ENCODE data around the gene BTBD9. TPM values are rescaled to one million over a fixed set of nuclear protein-coding genes. Genes with fewer than 3 reads are reported as not detected.

Gene BTBD9
- total RNA-seq, 1 donor from 2014 or later = 24.1 TPM

GRCh38 chr6:38443352-38444144 lies 196.2 kb downstream of the BTBD9 start:
- Histone ChIP-seq H3K4me1 (no peaks in the 10 kb centered on the region), H3K36me3 (no peaks in the 10 kb centered on the region), H3K27ac (no peak overlapping the region), H3K9me3 (no peaks in the 10 kb centered on the region), H3K27me3 (no peaks in the 10 kb centered on the region), H3K4me3 (no peak overlapping the region)
- DNase-seq (ENCODE audit: extremely low spot score in 2 of 2) = no peak
- TF ChIP-seq POLR2AphosphoS5 (IDR thresholded peaks at IDR 0.05; ENCODE audit: insufficient read depth in 1 of 2, low read depth in 1 of 2) = no peak
- TF ChIP-seq POLR2A (IDR thresholded peaks at IDR 0.05) = no peak
- intact Hi-C loops (cut with DNase I) = no loop called here

DNA sequence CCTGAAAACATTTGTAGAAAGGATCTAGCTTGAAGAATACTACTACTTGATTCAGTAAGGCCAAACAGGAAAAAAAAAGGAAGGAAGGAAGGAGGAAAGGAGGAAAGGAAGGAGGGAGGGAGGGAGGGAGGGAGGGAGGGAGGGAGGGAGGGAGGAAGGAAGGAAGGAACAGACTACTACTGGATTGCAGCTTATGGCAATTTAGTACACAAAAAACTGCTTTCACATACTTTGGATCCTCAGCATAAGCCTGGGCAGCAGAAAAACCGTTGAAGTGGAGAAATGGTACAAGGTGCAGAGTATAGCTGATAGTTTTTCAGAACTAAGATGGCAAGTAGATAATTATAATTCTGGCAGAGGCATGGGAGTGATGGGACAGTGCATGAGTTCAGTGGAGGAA lies 201.6 kb downstream of the BTBD9 start:
- Histone ChIP-seq H3K4me3 (no peak overlapping the region), H3K4me1 (no peaks in the 10 kb centered on the region), H3K36me3 (no peaks in the 10 kb centered on the region), H3K27me3 (no peaks in the 10 kb centered on the region), H3K9me3 (no peaks in the 10 kb centered on the region), H3K27ac (no peak overlapping the region)
- no peak for DNase-seq (ENCODE audit: extremely low spot score in 2 of 2)
- intact Hi-C loops (cut with DNase I) = no loop called here
- TF ChIP-seq POLR2AphosphoS5 (IDR thresholded peaks at IDR 0.05; ENCODE audit: insufficient read depth in 1 of 2, low read depth in 1 of 2) (no peak), POLR2A (IDR thresholded peaks at IDR 0.05) (no peak)
- TF ChIP-seq, protein P1, sequence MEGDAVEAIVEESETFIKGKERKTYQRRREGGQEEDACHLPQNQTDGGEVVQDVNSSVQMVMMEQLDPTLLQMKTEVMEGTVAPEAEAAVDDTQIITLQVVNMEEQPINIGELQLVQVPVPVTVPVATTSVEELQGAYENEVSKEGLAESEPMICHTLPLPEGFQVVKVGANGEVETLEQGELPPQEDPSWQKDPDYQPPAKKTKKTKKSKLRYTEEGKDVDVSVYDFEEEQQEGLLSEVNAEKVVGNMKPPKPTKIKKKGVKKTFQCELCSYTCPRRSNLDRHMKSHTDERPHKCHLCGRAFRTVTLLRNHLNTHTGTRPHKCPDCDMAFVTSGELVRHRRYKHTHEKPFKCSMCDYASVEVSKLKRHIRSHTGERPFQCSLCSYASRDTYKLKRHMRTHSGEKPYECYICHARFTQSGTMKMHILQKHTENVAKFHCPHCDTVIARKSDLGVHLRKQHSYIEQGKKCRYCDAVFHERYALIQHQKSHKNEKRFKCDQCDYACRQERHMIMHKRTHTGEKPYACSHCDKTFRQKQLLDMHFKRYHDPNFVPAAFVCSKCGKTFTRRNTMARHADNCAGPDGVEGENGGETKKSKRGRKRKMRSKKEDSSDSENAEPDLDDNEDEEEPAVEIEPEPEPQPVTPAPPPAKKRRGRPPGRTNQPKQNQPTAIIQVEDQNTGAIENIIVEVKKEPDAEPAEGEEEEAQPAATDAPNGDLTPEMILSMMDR (IDR thresholded peaks at IDR 0.05) = no peak

DNA sequence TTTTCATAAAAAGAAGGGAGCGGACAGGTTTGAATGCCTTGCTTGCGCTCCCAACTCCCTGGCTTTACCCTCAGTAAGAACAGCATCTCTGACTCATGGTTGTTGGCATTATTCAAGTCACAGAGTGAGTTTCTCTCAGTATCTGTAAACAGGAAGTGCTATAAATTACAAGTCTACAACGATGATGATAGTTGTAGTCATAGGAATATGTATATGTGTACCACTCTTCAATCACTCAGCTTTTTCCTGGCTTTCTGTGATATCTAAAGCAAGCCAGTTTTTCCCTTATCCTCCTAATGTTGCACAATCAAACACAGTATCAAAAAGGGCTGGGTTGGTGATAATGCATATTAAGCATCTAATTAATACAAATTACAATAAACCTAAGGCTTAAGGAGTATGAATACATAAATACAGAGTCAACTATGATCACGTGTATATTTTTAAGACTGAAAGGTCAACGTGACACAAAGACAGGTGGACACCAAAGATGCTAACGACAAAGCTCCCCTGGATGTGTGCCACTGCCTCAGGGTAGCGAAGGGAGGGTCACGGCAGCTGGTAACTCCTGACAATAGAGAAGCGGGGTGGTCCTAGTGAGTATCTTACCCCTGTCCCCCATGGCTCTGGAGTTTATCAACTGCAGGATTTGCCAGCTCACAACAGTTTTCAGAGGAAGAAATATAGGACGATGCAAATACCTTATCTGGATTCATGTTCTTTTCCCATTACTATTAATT lies 202.8 kb downstream of the BTBD9 start:
- intact Hi-C loops (cut with DNase I) = no loop called here
- Histone ChIP-seq H3K9me3 (no peaks in the 10 kb centered on the region), H3K4me1 (no peaks in the 10 kb centered on the region), H3K27ac (no peak overlapping the region), H3K4me3 (no peak overlapping the region), H3K27me3 (no peaks in the 10 kb centered on the region), H3K36me3 (no peaks in the 10 kb centered on the region)
- DNase-seq (ENCODE audit: extremely low spot score in 2 of 2) = no peak
- TF ChIP-seq, protein P1 (IDR thresholded peaks at IDR 0.05) = no peak
- peak in 1 of 2 donors; percentile 17 for TF ChIP-seq POLR2AphosphoS5 (IDR thresholded peaks at IDR 0.05; ENCODE audit: insufficient read depth in 1 of 2, low read depth in 1 of 2)

- Histone ChIP-seq H3K4me3 (no peak overlapping the region), H3K9me3 (no peaks in the 10 kb centered on the region), H3K27me3 (no peaks in the 10 kb centered on the region), H3K27ac (no peak overlapping the region), H3K36me3 (no peaks in the 10 kb centered on the region), H3K4me1 (no peaks in the 10 kb centered on the region)
- DNase-seq (ENCODE audit: extremely low spot score in 2 of 2) = no peak
- TF ChIP-seq POLR2A (IDR thresholded peaks at IDR 0.05) = no peak
- TF ChIP-seq, protein P1 (IDR thresholded peaks at IDR 0.05) = no peak
- intact Hi-C loops (cut with DNase I) = no loop called here
Measured at GRCh38 chr6:38435330-38435729, 204.4 kb downstream of the BTBD9 start.

GRCh38 chr6:38434051-38434450 lies 205.7 kb downstream of the BTBD9 start:
- Histone ChIP-seq H3K4me3 (no peak overlapping the region), H3K27me3 (no peaks in the 10 kb centered on the region), H3K4me1 (no peaks in the 10 kb centered on the region), H3K36me3 (no peaks in the 10 kb centered on the region), H3K9me3 (no peaks in the 10 kb centered on the region), H3K27ac (no peak overlapping the region)
- no peak for TF ChIP-seq POLR2AphosphoS5 (IDR thresholded peaks at IDR 0.05; ENCODE audit: insufficient read depth in 1 of 2, low read depth in 1 of 2)
- TF ChIP-seq, protein P1 (IDR thresholded peaks at IDR 0.05) = no peak
- no peak for TF ChIP-seq POLR2A (IDR thresholded peaks at IDR 0.05)
- intact Hi-C loops (cut with DNase I) = no loop called here
- no peak for DNase-seq (ENCODE audit: extremely low spot score in 2 of 2)

Measured in vagina (tissue), 2 donors.